Measurements from ENCODE around the gene S100A14. TPM values are rescaled to one million over a fixed set of nuclear protein-coding genes. Genes with fewer than 3 reads are reported as not detected.

The S100A14 gene
- total and polyA plus RNA-seq, 2 of the 13 experiments (the other 11 are each of a cell fraction or from before 2014, with no cell fraction given): 1.4 to 7.7 TPM

DNA sequence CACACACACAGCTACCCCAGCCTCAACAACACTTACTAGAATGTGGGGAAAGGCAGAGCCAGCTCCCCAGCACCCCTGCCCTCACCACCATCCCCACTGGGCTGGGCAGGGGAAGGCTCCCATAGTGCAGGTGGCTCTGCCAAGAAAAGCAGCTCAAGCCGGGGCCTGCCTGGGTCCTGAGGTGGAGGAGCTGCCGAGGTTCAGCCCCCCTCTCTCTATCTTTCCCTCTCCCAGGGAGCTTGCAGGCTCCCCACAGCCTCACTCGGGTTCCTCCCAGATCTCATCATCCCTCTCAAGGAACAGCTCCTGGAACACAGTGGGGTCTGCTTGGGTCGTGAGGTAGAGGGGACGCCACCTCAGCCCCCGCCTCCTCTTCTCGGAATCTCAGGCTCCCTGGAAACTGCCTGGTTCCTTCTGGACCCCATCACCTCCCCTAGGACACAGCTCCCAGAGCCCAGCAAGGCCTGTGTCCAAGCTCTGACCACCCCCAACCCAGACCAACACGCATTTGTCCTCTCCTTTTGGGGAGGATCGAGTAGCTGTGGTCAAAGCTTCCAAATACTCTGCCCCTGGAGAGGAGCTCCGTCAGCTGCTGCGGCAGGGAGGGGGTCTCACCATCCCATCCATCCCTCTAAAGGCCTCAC, 3.9 kb downstream of the S100A14 start (continued):
- no peak for TF ChIP-seq FOXP1 (IDR thresholded peaks at IDR 0.05)
- no peak for TF ChIP-seq FOXP1 (CRISPR knock-in tag; IDR thresholded peaks at IDR 0.05)
- 0 out of 2 replicates have a peak, but pooled peaks have one; percentile 12 for TF ChIP-seq ZBTB7A (CRISPR knock-in tag; IDR thresholded peaks at IDR 0.05)
- TF ChIP-seq NPAS2 (CRISPR knock-in tag; IDR thresholded peaks at IDR 0.05; ENCODE audit: borderline replicate concordance): no peak
- no peak for TF ChIP-seq CSRNP1 (CRISPR knock-in tag; IDR thresholded peaks at IDR 0.05)
- TF ChIP-seq KAT2B (IDR thresholded peaks at IDR 0.05; ENCODE audit: borderline replicate concordance, low read depth, low read length): no peak
- TF ChIP-seq ZNF224 (CRISPR knock-in tag; IDR thresholded peaks at IDR 0.05): no peak
- 0 out of 2 replicates have a peak, but pooled peaks have one; percentile 11 for TF ChIP-seq SMAD1 (CRISPR knock-in tag; IDR thresholded peaks at IDR 0.05; ENCODE audit: borderline replicate concordance, low read depth)
- TF ChIP-seq ZSCAN21 (CRISPR knock-in tag; IDR thresholded peaks at IDR 0.05; ENCODE audit: borderline replicate concordance): no peak
- TF ChIP-seq KDM1A (CRISPR knock-in tag; IDR thresholded peaks at IDR 0.05): no peak
- TF ChIP-seq RFXAP (CRISPR knock-in tag; IDR thresholded peaks at IDR 0.05; ENCODE audit: borderline replicate concordance): 0 out of 2 replicates have a peak, but pooled peaks have one; percentile 33
- TF ChIP-seq RARA (CRISPR knock-in tag; IDR thresholded peaks at IDR 0.05): no peak
- TF ChIP-seq, protein P1, sequence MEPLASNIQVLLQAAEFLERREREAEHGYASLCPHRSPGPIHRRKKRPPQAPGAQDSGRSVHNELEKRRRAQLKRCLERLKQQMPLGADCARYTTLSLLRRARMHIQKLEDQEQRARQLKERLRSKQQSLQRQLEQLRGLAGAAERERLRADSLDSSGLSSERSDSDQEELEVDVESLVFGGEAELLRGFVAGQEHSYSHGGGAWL (CRISPR knock-in tag; IDR thresholded peaks at IDR 0.05): 0 out of 2 replicates have a peak, but pooled peaks have one; percentile 18
- TF ChIP-seq, protein P2, sequence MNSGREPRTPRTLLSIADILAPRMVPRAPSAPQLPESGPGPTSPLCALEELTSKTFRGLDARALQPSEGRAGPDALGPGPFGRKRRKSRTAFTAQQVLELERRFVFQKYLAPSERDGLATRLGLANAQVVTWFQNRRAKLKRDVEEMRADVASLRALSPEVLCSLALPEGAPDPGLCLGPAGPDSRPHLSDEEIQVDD (CRISPR knock-in tag; IDR thresholded peaks at IDR 0.05; ENCODE audit: borderline replicate concordance): 0 out of 2 replicates have a peak, but pooled peaks have one; percentile 19
- 0 out of 2 replicates have a peak, but pooled peaks have one; percentile 8 for TF ChIP-seq POLR2G (IDR thresholded peaks at IDR 0.05; ENCODE audit: low read depth, low read length)
- TF ChIP-seq, protein P3, sequence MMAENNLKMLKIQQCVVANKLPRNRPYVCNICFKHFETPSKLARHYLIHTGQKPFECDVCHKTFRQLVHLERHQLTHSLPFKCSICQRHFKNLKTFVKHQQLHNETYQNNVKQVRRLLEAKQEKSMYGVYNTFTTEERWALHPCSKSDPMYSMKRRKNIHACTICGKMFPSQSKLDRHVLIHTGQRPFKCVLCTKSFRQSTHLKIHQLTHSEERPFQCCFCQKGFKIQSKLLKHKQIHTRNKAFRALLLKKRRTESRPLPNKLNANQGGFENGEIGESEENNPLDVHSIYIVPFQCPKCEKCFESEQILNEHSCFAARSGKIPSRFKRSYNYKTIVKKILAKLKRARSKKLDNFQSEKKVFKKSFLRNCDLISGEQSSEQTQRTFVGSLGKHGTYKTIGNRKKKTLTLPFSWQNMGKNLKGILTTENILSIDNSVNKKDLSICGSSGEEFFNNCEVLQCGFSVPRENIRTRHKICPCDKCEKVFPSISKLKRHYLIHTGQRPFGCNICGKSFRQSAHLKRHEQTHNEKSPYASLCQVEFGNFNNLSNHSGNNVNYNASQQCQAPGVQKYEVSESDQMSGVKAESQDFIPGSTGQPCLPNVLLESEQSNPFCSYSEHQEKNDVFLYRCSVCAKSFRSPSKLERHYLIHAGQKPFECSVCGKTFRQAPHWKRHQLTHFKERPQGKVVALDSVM (CRISPR knock-in tag; IDR thresholded peaks at IDR 0.05): no peak
- 0 out of 2 replicates have a peak, but pooled peaks have one; percentile 46 for TF ChIP-seq MYC (CRISPR knock-in tag; IDR thresholded peaks at IDR 0.05; ENCODE audit: borderline replicate concordance)
- no peak for TF ChIP-seq CREB1 (IDR thresholded peaks at IDR 0.05)
- no peak for TF ChIP-seq CREB1 (CRISPR knock-in tag; IDR thresholded peaks at IDR 0.05)
- peak; percentile 28; the same call in 1 of the 2 replicates for TF ChIP-seq FOXC1 (CRISPR knock-in tag; IDR thresholded peaks at IDR 0.05; ENCODE audit: borderline replicate concordance)
- TF ChIP-seq SP1 (IDR thresholded peaks at IDR 0.05): no peak
- TF ChIP-seq SP1 (CRISPR knock-in tag; IDR thresholded peaks at IDR 0.05): no peak
- no peak for TF ChIP-seq ZSCAN9 (CRISPR knock-in tag; IDR thresholded peaks at IDR 0.05; ENCODE audit: borderline replicate concordance)
- no peak for TF ChIP-seq ZNF468 (CRISPR knock-in tag; IDR thresholded peaks at IDR 0.05)
- peak; percentile 23; the same call in 1 of the 2 replicates for TF ChIP-seq ZNF788 (CRISPR knock-in tag; IDR thresholded peaks at IDR 0.05; ENCODE audit: borderline replicate concordance)
- no peak for TF ChIP-seq SIN3A (IDR thresholded peaks at IDR 0.05; ENCODE audit: borderline replicate concordance, low read depth, low read length)
- TF ChIP-seq U2AF1 (optimal IDR thresholded peaks at IDR 0.05; ENCODE audit: low read depth, low read length): no peak
- no peak for TF ChIP-seq ZFP62 (CRISPR knock-in tag; IDR thresholded peaks at IDR 0.05)
- TF ChIP-seq ZNF546 (CRISPR knock-in tag; conservative IDR thresholded peaks at IDR 0.05): 0 out of 2 replicates have a peak, but pooled peaks have one; percentile 28

All from HepG2 (cell line).